Neural cell (in vitro differentiated cells): ENCODE results near the gene MYL6B. TPM values are rescaled to one million over a fixed set of nuclear protein-coding genes. Genes with fewer than 3 reads are reported as not detected.
A peak's percentile ranks its signal among the peaks of the same experiment; 100 is the strongest.

Experiments used
- H2AFZ ChIP-seq: fragments of 200-600, 300-800 bp; sonication (generic), shearing (Covaris generic); 2 replicates; pipeline ENCODE4 v1.6.0; 2014; ENCODE audit warnings: low read depth, mild to moderate bottlenecking, antibody characterized with exemption, low read length, moderate library complexity
- H3F3A ChIP-seq: fragments of 200-600 bp; shearing (Covaris generic); 2 replicates; pipeline ENCODE4 v1.6.1; 2016; ENCODE audit warnings: mild to moderate bottlenecking, moderate library complexity, mixed read lengths, antibody characterized with exemption, low read length; ENCODE audit not compliant: insufficient read depth, poor library complexity, severe bottlenecking
- H3K27ac ChIP-seq: fragments of 200-600, 300-800 bp; sonication (generic), shearing (Covaris generic); 2 replicates; pipeline ENCODE4 v1.5.1; 2014; ENCODE audit warnings: mild to moderate bottlenecking, low read length, moderate library complexity
- H3K27me3 ChIP-seq: fragments of 300-800, 200-600 bp; sonication (generic), shearing (Covaris generic); 2 replicates; pipeline ENCODE4 v1.6.0; 2014; ENCODE audit warnings: mild to moderate bottlenecking, low read depth, low read length, moderate library complexity; ENCODE audit not compliant: insufficient read depth
- H3K36me3 ChIP-seq: fragments of 300-800, 200-600 bp; sonication (generic), shearing (Covaris generic); 2 replicates; pipeline ENCODE4 v1.5.1; 2014; ENCODE audit warnings: mild to moderate bottlenecking, antibody characterized with exemption, low read length, moderate library complexity; ENCODE audit not compliant: insufficient read depth
- H3K4me2 ChIP-seq: fragments of 300-800, 200-600 bp; sonication (generic), shearing (Covaris generic); 2 replicates; pipeline ENCODE4 v1.6.0; 2014; ENCODE audit warnings: mild to moderate bottlenecking, low read length
- H3K4me3 ChIP-seq: fragments of 300-800, 200-600 bp; sonication (generic), shearing (Covaris generic); 2 replicates; pipeline ENCODE4 v1.5.1; 2014; ENCODE audit warnings: mild to moderate bottlenecking, low read length, moderate library complexity
- H3K79me2 ChIP-seq: fragments of 200-600 bp; shearing (Covaris generic); replicated peaks from 2 replicates; pipeline ENCODE4 v1.6.0; 2014; ENCODE audit warnings: mild to moderate bottlenecking, low read length, moderate library complexity; ENCODE audit not compliant: insufficient read depth
- H3K9ac ChIP-seq: fragments of 300-800, 200-600 bp; sonication (generic), shearing (Covaris generic); 2 replicates; pipeline ENCODE4 v1.6.1; 2016; ENCODE audit warnings: mild to moderate bottlenecking, low read length, mixed read lengths
- H3K9me2 ChIP-seq: fragments of 200-600 bp; shearing (Covaris generic); 2 replicates; pipeline ENCODE4 v1.6.1; 2016; ENCODE audit warnings: mild to moderate bottlenecking, low read length, mixed read lengths; ENCODE audit not compliant: insufficient read depth
- H3K9me3 ChIP-seq: fragments of 200-600, 300-800 bp; sonication (generic), shearing (Covaris generic); 2 replicates; pipeline ENCODE4 v1.6.1; 2016; ENCODE audit warnings: mild to moderate bottlenecking, mixed run types, low read length, moderate library complexity, mixed read lengths
- H4K20me1 ChIP-seq: fragments of 200-600 bp; shearing (Covaris generic); 2 replicates; pipeline ENCODE4 v1.6.1; 2016; ENCODE audit warnings: mild to moderate bottlenecking, mixed run types; ENCODE audit not compliant: insufficient read depth
- EP300 ChIP-seq: fragments of 450-650 bp; conservative IDR thresholded peaks from 2 replicates; pipeline ENCODE4 v1.6.1; 2014; ENCODE audit warnings: antibody characterized with exemption, mild to moderate bottlenecking, moderate library complexity; ENCODE audit not compliant: poor library complexity, severe bottlenecking
- EZH2 ChIP-seq: fragments of 200-600, 300-800 bp; shearing (Covaris generic), sonication (generic); IDR thresholded peaks from 2 replicates; pipeline ENCODE4 v1.6.1; 2014; ENCODE audit warnings: antibody characterized with exemption, low read length, borderline replicate concordance, mild to moderate bottlenecking; ENCODE audit not compliant: insufficient read depth, poor library complexity, severe bottlenecking
- MXI1 ChIP-seq: fragments of 450-650 bp; conservative IDR thresholded peaks from 2 replicates; pipeline ENCODE4 v1.6.1; 2014; ENCODE audit warnings: antibody characterized with exemption, mild to moderate bottlenecking; ENCODE audit not compliant: poor library complexity, severe bottlenecking
- POLR2AphosphoS5 ChIP-seq: IDR thresholded peaks from 2 replicates; pipeline ENCODE4 v1.6.1; 2012
- RAD21 ChIP-seq: fragments of 450-650 bp; conservative IDR thresholded peaks from 2 replicates; pipeline ENCODE4 v1.6.1; 2014; ENCODE audit warnings: antibody characterized with exemption, mild to moderate bottlenecking, moderate library complexity
- SMC3 ChIP-seq: fragments of 450-650 bp; conservative IDR thresholded peaks from 2 replicates; pipeline ENCODE4 v1.6.1; 2014; ENCODE audit warnings: antibody characterized with exemption, mild to moderate bottlenecking, moderate library complexity; ENCODE audit not compliant: poor library complexity
- TAF1 ChIP-seq: IDR thresholded peaks from 2 replicates; pipeline ENCODE4 v1.6.1; 2012; ENCODE audit warnings: low read depth
- polyA plus RNA-seq: library from polyadenylated mRNA; depleted of rRNA; stranded (reverse); fragments of >200 nt; gene quantifications from 2 replicates; pipeline ENCODE4 v1.2.3, GENCODE V29; 2014
- TF ChIP-seq, protein P1 (sequence below): IDR thresholded peaks from 2 replicates; pipeline ENCODE4 v1.6.1; 2012; ENCODE audit warnings: borderline replicate concordance
- TF ChIP-seq, protein P2 (sequence below): fragments of 450-650 bp; IDR thresholded peaks from 2 replicates; pipeline ENCODE4 v1.5.1; 2014; ENCODE audit warnings: antibody characterized with exemption, mild to moderate bottlenecking, moderate library complexity; ENCODE audit not compliant: poor library complexity, severe bottlenecking

Gene MYL6B
- polyA plus RNA-seq, 1 donor from 2014 or later = 376 TPM

DNA sequence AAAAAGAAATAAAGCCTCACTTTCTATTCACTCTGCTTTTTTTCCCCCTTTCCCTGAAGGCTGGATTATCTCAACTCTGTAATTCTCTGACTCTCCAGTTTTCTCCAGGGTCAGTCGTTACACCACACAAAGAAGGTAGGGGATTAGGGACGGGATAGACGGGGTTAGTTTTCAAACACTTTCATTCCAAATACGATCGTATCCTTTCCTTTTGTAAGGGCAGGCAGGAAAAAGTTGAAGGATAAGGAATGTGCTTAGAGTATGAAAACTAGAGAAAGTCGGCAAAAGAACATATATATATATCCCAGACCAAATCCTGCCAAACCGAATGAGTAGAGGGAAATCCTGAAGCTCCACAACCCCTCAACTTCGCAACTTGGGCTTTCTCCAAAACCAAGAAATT lies 24.9 kb upstream of the MYL6B start:
- no peak for TF ChIP-seq EZH2
- no peak for TF ChIP-seq RAD21
- TF ChIP-seq TAF1 = no peak
- TF ChIP-seq POLR2AphosphoS5 = no peak
- no peaks in the 10 kb centered on the region for H3K36me3 ChIP-seq

DNA sequence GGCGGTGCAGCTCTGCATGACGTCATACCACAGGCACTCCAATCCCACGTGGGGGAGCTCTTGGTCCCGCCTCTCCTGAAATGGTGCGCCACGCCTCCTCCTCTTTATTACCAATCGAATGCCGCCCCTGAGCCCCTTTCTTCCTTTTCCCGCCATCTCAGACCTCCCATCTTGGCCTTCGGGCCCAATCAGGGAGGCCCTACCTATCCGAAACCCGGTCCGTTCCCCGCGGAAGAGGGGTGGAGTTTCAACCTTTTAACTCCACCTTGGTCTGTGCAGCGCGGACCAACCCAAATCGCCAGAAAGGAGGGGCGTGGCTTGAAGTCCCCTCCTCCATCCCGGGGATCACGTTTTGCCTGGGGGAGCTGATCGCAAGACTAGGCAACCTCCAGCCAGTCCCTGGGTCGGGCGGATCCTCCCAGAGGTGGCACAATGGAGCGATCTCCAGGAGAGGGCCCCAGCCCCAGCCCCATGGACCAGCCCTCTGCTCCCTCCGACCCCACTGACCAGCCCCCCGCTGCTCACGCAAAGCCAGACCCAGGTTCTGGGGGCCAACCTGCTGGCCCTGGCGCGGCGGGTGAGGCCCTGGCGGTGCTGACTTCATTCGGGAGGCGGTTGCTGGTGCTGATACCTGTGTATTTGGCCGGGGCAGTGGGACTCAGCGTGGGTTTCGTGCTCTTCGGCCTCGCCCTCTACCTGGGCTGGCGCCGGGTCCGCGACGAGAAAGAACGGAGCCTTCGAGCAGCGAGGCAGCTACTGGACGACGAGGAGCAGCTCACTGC lies 24.3 kb upstream of the MYL6B start, which contains the start of gene ESYT1:
TSS of gene ESYT1 (plus strand) at position 380 of the 782 bp plus-strand sequence. CDS start at position 433, 53 bp downstream.
- Histone ChIP-seq H3K4me3 (peak within 1 kb of the TSS; percentile 76), H3K27me3 (no peaks in the 10 kb centered on the region), H3K9ac (peak within 1 kb of the TSS; percentile 80), H3K4me2 (peak within 1 kb of the TSS; percentile 74), H3F3A (no peaks in the 10 kb centered on the region), H3K9me2 (no peaks in the 10 kb centered on the region), H3K36me3 (no peaks in the 10 kb centered on the region), H4K20me1 (no peaks in the 10 kb centered on the region), H3K9me3 (no peaks in the 10 kb centered on the region), H2AFZ (peak within 1 kb of the TSS; percentile 59), H3K79me2 (no peaks in the 10 kb centered on the region), H3K27ac (peak within 1 kb of the TSS; percentile 57)
- TF ChIP-seq EZH2 (no peak), POLR2AphosphoS5 (peak; percentile 81), EP300 (peak; percentile 10), SMC3 (no peak), TAF1 (no peak), RAD21 (peak; percentile 14), MXI1 (peak; percentile 73)
- TF ChIP-seq, protein P1, sequence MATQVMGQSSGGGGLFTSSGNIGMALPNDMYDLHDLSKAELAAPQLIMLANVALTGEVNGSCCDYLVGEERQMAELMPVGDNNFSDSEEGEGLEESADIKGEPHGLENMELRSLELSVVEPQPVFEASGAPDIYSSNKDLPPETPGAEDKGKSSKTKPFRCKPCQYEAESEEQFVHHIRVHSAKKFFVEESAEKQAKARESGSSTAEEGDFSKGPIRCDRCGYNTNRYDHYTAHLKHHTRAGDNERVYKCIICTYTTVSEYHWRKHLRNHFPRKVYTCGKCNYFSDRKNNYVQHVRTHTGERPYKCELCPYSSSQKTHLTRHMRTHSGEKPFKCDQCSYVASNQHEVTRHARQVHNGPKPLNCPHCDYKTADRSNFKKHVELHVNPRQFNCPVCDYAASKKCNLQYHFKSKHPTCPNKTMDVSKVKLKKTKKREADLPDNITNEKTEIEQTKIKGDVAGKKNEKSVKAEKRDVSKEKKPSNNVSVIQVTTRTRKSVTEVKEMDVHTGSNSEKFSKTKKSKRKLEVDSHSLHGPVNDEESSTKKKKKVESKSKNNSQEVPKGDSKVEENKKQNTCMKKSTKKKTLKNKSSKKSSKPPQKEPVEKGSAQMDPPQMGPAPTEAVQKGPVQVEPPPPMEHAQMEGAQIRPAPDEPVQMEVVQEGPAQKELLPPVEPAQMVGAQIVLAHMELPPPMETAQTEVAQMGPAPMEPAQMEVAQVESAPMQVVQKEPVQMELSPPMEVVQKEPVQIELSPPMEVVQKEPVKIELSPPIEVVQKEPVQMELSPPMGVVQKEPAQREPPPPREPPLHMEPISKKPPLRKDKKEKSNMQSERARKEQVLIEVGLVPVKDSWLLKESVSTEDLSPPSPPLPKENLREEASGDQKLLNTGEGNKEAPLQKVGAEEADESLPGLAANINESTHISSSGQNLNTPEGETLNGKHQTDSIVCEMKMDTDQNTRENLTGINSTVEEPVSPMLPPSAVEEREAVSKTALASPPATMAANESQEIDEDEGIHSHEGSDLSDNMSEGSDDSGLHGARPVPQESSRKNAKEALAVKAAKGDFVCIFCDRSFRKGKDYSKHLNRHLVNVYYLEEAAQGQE = peak; percentile 72
- TF ChIP-seq, protein P2, sequence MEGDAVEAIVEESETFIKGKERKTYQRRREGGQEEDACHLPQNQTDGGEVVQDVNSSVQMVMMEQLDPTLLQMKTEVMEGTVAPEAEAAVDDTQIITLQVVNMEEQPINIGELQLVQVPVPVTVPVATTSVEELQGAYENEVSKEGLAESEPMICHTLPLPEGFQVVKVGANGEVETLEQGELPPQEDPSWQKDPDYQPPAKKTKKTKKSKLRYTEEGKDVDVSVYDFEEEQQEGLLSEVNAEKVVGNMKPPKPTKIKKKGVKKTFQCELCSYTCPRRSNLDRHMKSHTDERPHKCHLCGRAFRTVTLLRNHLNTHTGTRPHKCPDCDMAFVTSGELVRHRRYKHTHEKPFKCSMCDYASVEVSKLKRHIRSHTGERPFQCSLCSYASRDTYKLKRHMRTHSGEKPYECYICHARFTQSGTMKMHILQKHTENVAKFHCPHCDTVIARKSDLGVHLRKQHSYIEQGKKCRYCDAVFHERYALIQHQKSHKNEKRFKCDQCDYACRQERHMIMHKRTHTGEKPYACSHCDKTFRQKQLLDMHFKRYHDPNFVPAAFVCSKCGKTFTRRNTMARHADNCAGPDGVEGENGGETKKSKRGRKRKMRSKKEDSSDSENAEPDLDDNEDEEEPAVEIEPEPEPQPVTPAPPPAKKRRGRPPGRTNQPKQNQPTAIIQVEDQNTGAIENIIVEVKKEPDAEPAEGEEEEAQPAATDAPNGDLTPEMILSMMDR = no peak

More for the DNA sequence above, 24.9 kb upstream of the MYL6B start:
- H3K9ac ChIP-seq = peak overlapping the region; percentile 19
- no peaks in the 10 kb centered on the region for H3K27me3 ChIP-seq
- no peak overlapping the region for H3K27ac ChIP-seq
- no peaks in the 10 kb centered on the region for H3K9me2 ChIP-seq
- peak overlapping the region; percentile 76 for H3K4me3 ChIP-seq
- no peaks in the 10 kb centered on the region for H3K79me2 ChIP-seq
- no peaks in the 10 kb centered on the region for H3K9me3 ChIP-seq
- no peak overlapping the region for H2AFZ ChIP-seq
- H4K20me1 ChIP-seq = no peaks in the 10 kb centered on the region
- no peaks in the 10 kb centered on the region for H3F3A ChIP-seq
- H3K4me2 ChIP-seq = peak overlapping the region; percentile 70
